AG08396 (cell line): ENCODE data around the gene APC2.
"Not testable (repeated sequence)": the region's sequence is repeated elsewhere in the genome, so short reads cannot be mapped to it uniquely, and the experiment has no call there.

Source experiments
- DNase-seq: peaks from one replicate; pipeline ENCODE4 v3.0.0; 2012; ENCODE audit warnings: low spot score, mixed read lengths

APC2 gene

DNA sequence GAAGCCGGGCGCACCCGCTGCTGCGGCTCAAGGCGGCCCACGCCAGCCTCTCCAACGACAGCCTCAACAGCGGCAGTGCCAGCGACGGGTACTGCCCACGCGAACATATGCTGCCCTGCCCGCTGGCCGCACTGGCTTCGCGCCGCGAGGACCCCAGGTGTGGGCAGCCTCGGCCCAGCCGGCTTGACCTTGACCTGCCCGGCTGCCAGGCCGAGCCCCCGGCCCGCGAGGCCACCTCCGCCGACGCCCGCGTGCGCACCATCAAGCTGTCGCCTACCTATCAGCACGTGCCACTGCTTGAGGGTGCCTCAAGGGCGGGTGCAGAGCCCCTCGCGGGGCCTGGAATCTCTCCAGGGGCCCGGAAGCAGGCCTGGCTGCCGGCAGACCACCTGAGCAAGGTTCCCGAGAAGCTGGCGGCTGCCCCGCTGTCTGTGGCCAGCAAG is 16.1 kb downstream of the APC2 start:
- no peak for DNase-seq

DNA sequence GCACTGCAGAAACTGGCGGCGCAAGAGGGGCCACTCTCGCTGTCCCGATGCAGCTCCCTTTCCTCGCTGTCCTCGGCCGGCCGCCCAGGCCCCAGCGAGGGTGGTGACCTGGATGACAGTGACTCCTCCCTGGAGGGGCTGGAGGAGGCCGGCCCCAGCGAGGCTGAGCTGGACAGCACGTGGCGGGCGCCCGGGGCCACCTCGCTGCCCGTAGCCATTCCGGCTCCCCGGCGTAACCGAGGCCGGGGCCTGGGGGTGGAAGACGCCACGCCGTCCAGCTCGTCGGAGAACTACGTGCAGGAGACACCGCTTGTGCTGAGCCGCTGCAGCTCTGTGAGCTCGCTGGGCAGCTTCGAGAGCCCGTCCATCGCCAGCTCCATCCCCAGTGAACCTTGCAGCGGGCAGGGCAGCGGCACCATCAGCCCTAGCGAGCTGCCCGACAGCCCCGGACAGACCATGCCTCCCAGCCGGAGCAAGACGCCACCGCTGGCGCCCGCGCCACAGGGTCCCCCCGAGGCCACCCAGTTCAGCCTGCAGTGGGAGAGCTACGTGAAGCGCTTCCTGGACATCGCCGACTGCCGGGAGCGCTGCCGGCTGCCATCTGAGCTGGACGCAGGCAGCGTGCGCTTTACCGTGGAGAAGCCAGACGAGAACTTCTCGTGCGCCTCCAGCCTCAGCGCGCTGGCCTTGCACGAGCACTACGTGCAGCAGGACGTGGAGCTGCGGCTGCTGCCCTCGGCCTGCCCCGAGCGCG is 16.7 kb downstream of the APC2 start:
- DNase-seq = no peak

DNA sequence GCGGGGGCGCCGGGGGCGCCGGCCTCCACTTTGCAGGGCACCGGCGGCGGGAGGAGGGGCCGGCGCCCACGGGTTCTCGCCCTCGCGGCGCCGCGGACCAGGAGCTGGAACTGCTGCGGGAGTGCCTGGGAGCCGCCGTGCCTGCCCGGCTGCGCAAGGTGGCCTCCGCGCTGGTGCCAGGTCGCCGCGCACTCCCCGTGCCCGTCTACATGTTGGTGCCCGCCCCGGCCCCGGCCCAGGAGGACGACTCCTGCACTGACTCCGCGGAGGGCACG is 17.2 kb downstream of the APC2 start:
- no peak for DNase-seq

DNA sequence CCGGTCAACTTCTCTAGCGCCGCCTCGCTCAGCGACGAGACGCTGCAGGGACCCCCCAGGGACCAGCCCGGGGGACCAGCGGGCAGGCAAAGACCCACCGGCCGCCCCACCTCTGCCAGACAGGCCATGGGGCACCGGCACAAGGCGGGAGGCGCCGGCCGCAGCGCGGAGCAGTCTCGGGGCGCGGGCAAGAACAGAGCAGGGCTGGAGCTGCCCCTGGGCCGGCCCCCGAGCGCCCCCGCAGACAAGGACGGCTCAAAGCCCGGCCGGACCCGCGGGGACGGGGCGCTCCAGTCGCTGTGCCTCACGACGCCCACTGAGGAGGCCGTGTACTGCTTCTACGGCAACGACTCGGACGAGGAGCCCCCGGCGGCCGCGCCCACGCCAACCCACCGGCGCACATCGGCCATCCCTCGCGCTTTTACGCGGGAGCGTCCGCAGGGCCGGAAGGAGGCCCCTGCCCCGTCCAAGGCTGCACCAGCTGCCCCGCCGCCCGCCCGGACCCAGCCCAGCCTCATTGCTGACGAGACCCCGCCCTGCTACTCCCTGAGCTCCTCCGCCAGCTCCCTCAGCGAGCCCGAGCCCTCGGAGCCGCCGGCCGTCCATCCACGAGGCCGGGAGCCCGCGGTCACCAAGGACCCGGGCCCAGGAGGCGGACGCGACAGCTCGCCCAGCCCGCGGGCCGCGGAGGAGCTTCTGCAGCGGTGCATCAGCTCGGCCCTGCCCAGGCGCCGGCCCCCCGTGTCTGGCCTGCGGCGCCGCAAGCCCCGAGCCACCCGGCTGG is 17.8 kb downstream of the APC2 start:
- DNase-seq = no peak

DNA sequence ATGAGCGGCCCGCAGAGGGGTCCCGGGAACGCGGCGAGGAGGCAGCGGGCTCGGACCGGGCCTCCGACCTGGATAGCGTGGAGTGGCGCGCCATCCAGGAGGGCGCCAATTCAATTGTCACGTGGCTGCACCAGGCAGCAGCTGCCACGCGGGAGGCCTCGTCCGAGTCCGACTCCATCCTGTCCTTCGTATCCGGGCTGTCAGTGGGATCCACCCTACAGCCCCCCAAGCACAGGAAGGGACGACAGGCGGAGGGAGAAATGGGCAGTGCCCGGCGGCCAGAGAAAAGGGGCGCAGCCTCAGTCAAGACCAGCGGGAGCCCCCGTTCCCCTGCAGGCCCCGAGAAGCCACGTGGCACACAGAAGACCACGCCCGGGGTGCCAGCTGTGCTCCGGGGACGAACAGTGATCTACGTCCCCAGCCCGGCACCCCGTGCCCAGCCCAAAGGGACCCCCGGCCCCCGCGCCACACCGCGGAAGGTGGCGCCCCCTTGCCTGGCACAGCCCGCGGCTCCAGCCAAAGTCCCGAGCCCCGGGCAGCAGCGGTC is 18.4 kb downstream of the APC2 start:
- DNase-seq = no peak

DNA sequence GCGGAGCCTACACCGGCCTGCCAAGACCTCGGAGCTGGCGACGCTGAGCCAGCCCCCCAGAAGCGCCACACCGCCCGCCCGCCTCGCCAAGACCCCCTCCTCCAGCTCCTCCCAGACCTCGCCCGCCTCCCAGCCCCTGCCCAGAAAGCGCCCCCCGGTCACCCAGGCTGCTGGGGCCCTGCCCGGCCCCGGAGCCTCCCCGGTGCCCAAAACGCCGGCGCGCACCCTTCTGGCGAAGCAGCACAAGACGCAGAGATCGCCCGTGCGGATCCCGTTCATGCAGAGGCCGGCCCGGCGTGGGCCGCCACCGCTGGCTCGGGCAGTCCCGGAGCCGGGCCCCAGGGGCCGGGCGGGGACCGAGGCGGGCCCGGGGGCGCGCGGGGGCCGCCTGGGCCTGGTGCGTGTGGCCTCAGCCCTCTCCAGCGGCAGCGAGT is 18.9 kb downstream of the APC2 start:
- peak; percentile 71 for DNase-seq

DNA sequence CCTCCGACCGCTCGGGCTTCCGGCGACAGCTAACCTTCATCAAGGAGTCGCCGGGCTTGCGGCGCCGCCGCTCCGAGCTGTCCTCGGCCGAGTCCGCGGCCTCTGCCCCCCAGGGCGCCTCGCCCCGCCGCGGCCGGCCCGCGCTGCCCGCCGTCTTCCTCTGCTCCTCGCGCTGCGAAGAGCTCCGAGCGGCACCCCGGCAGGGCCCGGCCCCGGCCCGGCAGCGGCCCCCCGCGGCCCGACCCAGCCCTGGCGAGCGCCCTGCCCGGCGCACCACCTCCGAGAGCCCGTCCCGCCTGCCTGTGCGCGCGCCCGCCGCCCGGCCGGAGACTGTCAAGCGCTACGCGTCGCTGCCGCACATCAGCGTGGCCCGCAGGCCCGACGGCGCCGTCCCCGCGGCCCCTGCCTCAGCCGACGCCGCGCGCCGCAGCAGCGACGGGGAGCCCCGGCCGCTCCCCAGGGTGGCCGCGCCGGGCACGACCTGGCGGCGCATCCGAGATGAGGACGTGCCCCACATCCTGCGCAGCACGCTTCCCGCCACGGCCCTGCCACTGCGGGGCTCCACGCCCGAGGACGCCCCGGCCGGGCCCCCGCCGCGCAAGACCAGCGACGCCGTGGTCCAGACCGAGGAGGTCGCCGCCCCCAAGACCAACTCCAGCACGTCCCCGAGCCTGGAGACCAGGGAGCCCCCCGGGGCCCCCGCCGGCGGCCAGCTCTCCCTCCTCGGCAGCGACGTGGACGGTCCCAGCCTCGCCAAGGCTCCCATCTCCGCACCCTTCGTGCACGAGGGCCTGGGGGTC is 19.5 kb downstream of the APC2 start:
- no peak for DNase-seq

DNA sequence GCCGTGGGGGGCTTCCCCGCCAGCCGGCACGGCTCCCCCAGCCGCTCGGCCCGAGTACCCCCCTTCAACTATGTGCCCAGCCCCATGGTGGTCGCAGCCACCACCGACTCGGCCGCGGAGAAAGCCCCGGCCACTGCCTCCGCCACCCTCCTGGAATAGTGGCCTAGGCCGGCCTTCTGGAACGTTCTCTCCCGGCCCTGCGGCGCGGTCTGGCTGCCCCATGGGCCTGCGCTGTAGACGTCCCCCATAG is 20.1 kb downstream of the APC2 start:
- no peak for DNase-seq

DNA sequence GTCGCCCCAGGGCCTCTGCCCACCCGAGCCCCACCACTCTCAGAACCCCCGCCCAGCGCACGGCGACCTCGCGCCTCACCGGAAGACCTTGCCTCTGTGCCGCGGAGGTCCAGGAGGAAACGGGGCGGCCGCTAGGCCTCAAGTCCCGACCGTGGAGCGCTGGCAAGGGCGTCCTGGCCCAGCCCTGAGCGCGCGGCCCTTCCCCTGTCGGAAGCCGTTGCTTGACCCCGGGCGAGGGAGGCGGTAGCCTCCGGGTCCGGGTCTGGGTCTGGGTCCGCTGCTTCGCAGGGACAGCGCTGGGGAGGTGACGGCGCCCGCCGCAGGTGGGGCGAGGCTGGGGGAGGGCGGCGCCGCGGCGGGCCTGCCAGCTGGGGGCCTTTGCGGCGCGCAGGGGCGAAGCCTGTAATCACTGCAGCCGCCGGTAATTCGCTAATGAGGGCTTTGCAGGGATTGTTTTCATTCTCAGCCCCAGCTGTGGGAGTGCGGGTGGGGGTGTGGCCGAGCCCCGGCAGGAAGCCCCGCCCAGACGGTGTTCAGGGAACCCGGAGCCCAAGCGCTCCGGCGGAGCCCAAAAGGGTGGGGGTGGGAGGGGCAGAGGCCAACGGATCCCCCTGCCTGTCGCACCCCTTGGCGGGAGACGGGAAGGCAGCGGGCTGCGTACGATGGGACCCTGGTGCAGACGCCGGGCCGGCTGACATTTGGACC is 20.5 kb downstream of the APC2 start:
- DNase-seq = peak; percentile 72

DNA sequence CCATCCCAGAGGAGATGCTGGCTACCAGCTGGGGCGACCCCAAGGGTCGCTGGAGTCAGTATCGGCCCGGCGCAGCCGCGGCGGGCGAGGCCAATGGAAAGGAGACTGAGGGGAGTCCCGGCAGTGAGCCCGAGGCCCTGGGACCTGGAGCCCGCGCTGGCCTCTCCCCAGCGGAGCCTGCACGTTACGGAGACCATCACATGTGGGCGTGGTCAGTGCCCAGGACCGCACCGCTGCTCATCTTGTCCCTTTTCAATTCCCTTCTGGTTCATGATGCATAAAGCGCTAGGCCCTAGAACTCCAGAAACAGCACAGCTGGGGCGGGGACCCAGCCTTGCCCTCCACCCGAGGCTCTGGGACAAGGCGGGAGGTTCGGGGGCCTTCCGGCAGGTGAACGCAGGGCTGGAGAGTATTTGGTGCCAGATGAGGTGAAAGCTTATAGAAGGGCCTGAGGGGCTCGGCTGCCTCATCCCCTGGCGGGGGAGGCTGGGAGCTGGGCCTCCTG is 21.1 kb downstream of the APC2 start:
- no peak for DNase-seq

DNA sequence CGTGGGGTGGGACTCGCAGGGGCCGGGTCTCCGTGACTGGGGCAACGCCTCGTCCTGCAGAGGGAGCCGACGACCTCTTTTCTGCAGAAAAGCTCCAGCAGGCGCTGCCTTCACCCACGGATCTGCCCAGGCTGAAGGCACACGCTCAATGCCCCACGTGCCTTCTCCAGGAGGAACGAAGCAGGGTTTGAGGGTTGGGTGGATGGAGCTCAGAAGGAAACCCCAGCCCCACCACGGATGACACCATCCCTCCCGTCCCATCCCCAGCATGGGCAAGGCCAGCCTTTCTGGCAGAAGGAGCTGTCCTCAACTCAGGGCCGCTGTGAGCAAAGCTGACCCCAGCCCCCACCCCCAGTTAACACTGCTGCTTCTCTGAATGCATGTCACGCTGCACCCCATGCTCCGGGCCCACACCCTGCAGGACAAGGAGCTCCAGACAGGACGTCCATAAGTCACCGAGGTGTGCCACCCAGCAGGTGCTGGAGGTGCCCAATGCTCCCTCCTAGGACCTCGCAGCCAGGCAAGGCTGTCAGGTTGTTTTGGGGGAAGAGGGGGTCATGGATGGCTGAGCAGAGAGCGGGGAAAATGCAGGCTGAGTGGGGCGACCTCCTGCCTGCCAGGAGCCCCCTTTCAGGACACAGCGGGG is 21.7 kb downstream of the APC2 start:
- DNase-seq = no peak

DNA sequence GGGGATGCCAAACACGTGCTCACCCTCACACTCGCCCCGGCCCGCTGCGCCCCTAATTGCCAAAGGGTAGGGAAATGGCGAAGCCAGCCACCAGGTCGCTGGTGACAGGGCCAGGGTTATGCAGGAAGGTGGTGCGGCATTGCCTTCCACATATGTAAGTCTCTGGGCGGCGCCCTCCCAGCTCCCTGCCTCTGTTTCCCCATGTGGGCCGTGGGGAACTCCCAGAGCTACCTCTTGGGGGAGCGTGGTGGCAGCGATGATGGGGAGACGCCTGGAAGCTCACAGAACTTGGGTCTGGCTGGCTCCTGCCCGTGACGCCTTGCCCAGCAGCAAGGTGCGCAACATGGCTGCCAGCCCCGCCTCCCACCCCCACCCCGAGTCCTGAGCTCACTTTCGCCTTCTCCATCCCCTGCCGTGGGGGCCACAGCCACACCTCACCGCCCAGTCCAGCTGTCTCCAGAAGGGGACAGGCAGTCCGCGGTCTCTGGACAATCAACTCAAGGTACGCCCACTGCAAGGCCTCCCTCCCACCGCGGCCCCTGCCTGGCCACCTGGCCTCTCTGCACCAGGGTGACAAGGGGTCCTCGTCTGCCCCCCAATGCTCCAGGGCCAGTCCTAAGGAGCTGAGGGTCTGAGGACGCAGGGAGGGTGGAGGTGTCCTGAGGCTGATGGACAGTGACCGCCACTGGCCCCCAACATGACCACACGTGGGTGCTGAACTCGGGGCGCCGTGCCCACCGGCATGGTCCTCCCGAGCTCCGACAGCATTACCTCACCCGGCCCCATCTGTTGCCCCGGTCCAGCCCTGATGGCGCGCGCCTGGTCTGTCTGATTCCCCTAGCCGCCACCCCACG is 22.5 kb downstream of the APC2 start:
- no peak for DNase-seq

DNA sequence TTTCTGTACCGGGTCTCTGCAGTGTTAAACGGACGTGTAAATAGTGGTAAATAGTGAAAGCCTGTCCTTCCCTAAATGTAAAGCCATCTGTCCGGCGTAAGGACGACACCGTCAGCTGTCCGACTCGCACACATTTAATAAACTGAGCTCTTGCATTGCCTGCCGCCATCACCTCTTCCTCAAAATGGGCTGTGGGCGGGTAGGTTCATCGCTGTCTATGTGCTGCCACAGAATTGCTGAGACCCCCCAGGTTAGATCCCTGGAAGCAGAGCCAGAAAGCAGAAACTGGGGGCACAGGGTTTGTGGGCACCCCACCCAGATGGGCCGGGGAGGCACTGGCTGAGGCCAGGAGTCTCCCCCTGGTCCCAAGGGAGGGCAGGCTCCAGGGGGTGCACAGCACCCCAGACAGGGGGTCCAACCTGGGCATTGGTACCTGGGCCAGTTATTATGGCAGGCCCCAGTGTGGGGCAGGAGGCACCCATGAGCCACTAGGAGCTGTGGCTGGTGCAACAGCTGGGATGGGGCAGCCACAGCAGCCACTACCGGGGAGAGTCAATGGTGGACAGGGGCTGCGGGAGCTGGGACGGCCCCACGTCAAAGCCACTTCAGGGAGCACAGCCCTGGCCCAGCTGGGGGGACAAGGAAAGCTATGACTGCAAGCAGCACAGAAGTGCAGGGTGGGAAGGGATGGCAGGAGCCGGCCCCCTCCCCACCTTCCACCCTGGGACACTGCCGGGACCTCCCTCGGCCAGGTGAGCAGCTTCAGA is 23.3 kb downstream of the APC2 start:
- DNase-seq = no peak

DNA sequence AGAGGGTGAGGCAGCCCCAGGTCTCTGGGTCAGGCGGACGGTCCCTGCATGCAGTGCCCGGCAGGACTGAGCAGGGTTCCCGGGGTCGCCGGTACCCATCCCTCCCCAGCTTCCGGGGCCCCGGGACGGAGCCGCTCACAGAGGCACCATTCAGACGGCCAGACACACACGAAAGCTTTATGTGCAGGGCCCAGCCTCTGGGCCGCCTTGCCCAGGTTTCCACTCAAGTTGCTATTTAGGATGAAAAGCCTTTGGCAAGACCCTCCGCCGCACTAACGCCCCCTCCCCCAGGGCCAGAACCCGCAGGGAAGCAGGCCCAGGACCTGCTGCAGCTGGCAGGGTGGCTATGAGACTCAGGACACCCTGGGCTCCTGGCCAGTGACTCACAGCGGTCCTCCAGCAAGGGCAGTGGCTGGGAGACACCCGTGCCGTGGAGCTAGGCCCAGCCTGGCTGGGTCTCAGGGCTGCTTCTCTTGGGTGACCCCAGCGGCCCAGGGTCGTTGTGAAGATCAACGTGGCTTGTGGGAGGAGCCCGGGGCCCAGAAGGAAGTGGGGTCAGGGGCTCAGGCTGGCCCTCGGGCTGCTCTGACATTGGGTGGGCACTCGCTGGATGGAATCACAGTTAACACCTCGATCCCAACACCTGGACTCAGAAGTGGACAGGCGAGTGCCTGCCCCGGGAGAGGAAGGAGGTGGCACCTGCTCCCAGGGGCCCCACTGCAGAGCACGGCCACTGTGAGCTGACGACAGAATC is 24.3 kb downstream of the APC2 start:
- DNase-seq = peak; percentile 68

DNA sequence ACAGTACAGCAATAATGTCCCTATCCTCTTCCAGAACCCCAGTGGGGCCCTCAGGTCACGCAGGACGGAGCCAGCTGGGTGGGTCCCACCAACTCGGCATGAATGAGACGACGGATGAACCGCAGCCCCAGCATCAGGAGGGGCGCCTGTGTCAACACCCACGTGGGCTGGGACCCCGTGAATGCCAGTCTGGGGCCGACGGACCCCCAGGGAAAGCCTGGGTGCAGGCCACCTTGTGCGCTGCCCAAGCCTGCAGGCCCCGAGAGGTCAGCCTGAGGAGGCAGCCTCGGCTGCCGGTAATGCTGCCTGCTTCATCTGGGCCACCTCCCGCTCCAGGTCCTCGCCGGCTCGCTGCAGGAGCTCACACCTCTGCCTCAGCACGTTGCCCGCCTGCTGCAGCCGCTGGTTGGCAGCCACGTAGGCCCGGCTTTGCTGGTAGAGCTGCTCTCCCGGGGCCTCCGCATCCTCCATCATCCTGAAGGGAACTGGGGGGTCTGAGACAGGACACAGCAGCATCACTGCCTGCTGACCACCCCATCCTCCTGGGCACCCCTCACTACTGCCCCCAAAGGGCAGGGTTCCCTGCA is 24.9 kb downstream of the APC2 start:
- no peak for DNase-seq

DNA sequence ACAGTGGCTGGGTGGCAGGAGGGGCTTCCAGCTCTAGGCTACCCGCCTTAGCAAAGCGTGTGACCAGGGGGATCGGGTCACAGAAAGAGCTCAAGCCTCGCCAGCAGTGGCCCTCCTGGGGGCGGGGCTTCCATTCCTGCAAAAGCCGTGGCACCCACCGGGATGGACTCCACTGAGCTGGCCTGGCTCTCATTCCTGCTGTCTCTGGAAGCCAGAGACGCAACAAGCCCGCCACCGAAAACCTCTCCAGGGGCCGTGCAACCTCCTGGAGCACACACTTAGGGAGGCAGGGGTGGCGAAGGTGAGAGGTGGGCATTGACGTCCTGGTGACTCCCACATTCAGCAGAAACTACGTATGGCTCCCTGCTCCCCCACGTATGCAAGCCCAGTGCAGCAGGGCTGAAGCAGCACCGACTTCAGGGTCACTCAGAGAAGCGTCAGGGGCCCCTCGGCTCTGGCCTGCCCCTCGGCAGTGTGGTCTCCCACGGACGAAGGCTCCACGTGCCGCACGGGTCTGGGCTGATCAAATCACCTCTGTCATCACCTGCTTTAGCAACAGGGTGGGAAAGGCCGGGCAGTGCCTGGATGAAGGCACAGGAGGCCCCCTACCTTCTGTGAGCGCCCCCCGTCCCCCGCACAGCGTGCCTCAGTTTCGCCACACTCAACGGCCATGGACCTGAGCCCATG is 26.0 kb downstream of the APC2 start:
- no peak for DNase-seq

DNA sequence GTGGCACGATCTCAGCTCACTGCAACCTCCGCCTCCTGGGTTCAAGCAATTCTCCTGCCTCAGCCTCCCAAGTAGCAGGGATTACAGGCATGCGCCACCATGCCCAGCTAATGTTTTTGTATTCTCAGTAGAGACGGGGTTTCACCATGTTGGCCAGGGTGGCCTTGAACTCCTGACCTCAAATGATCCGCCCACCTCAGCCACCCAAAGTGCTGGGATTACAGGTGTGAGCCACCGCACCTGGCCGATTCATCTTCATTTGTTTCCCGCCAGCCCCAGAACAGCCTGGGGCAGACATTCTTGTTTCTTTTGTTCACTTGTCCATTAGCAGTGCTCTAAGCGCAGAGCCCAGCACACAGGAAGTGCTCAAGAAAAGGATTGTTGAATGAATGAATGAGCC is 27.1 kb downstream of the APC2 start:
- DNase-seq = not testable (repeated sequence)
